Spinal cord (tissue), 10 donors: ENCODE data around the gene AHNAK. TPM values are rescaled to one million over a fixed set of nuclear protein-coding genes. Genes with fewer than 3 reads are reported as not detected.

Experiments used
- DNase-seq, 6 donors: peaks; one replicate each; pipeline versions ENCODE4 v3.0.0 to v3.0.0-alpha.2; 2013 to 2015; ENCODE audit warnings: low spot score in 6 of 6, low read depth in 4 of 6
- H3K27ac ChIP-seq: one replicate; pipeline ENCODE4 v1.5.1; 2013; ENCODE audit warnings: low read depth, low read length, control low read depth
- H3K27me3 ChIP-seq: one replicate; pipeline ENCODE4 v1.6.1; 2013; ENCODE audit warnings: low read length; ENCODE audit not compliant: control insufficient read depth, insufficient read depth
- H3K36me3 ChIP-seq: one replicate; pipeline ENCODE4 v1.6.1; 2013; ENCODE audit warnings: low read length; ENCODE audit not compliant: control insufficient read depth, insufficient read depth
- H3K4me1 ChIP-seq: one replicate; pipeline ENCODE4 v1.6.1; 2013; ENCODE audit warnings: low read length; ENCODE audit not compliant: control insufficient read depth, insufficient read depth
- H3K4me3 ChIP-seq: one replicate; pipeline ENCODE4 v1.5.1; 2013; ENCODE audit warnings: low read depth, low read length, control low read depth
- H3K9me3 ChIP-seq: one replicate; pipeline ENCODE4 v1.6.1; 2013; ENCODE audit warnings: low read length; ENCODE audit not compliant: control insufficient read depth, insufficient read depth
- WGBS: methylation state at CpG from one replicate; pipeline ENCODE4 v1.1.5; 2013; ENCODE audit warnings: missing lambda C conversion rate; ENCODE audit not compliant: insufficient coverage; 5-methylcytosine and 5-hydroxymethylcytosine counted together
- polyA plus RNA-seq, 2 donors: library from polyadenylated mRNA; unstranded; fragments of 120-200 nt; gene quantifications; one replicate each; pipeline ENCODE4 v1.2.1, GENCODE V29; 2013; ENCODE audit not compliant: insufficient read length in 2 of 2
- total RNA-seq, 2 donors: library from RNA; depleted of rRNA in 1 of 2; stranded (reverse); fragments of 120-200 nt in 1 of 2; fragments of >200 nt in 1 of 2; gene quantifications; one replicate each; pipeline versions ENCODE4 v1.2.3 to v1.2.4, GENCODE V29; 2013 to 2014
- donor health status: healthy.

Gene AHNAK
- total and polyA plus RNA-seq, 4 donors = 60.2 to 463 (median 165) TPM

DNA sequence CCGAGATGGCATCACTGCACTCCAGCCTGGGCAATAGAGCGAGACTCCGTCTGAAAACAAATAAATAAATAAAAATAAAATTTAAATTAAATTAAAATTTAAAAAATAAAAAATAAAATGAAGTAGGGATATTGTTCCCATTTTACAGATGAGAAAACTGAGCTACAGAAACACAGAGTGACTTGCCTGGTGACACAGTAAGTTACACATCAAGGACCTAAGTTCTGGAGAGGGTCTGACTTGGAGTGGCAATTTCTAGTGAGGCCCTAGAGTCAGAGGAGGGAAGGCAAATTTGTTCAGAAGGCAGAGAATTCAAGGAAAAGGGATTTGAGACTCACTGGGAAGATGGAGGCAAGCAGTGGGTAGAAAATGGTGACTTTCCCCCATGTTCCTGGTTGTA, 125.7 kb downstream of the AHNAK start:
- Histone ChIP-seq H3K36me3 (no peaks in the 10 kb centered on the region), H3K9me3 (no peaks in the 10 kb centered on the region), H3K4me1 (peaks cover 24% of the 10 kb centered on the region), H3K27ac (no peak overlapping the region), H3K4me3 (no peak overlapping the region), H3K27me3 (no peaks in the 10 kb centered on the region)
- no CpG with 5 or more reads among the region's 3 CpGs for WGBS
- no peak for DNase-seq

DNA sequence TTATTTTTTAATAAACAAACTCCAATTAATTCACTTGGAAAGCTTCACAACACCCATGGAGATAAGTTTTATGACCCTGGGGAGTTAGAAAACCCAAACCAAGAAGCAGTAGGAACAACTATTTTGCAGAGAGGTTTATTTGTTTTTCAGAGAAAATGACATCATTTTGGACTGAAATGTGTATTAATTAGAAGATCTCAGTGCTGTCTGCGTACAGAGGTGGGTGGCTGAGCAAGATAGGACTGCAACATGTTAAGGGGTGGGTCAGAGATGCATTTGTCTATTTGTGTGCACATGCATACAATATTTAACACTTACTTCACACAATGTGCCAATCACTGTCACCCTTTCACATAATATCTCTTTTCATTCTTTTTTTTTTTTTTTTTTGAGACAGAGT, 126.7 kb downstream of the AHNAK start:
- Histone ChIP-seq H3K9me3 (no peaks in the 10 kb centered on the region), H3K27me3 (no peaks in the 10 kb centered on the region), H3K4me1 (peaks cover 24% of the 10 kb centered on the region), H3K27ac (peak overlapping the region; percentile 68), H3K36me3 (no peaks in the 10 kb centered on the region), H3K4me3 (no peak overlapping the region)
- peak in 1 of 6 donors; percentile 58 for DNase-seq
- WGBS = no CpG with 5 or more reads among the region's 1 CpG

DNA sequence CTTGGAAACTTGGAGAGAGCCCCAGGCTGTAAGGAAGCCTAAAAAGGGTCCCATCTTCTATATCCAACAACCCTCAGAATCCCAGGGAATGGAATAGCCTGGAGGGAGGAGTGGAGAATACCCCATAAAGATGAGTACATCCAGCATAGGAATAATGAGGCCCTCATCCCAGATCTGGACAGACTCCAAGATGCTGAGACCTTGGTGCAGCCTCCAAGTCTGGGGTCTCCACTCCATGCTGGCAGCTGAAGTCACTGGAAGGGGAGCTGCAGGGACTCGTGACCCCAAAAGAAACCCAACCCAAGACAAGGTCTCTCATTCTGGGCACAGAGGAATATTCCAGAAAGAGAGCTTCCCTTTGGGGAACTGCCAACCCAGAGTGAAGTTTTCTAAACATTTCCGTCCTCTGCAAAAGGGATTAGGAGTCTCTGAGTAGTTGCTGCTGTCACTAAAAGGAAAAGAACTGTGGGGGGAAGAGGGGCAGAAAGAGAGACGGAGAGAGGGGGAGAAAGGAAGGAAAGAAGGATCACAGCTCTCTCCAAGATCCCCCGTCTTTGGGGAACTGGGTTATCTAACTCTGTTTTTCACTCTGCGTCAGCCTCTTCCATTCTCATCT, 127.2 kb downstream of the AHNAK start:
- Histone ChIP-seq H3K4me1 (peaks cover 19% of the 10 kb centered on the region), H3K4me3 (no peak overlapping the region), H3K36me3 (no peaks in the 10 kb centered on the region), H3K27me3 (no peaks in the 10 kb centered on the region), H3K9me3 (no peaks in the 10 kb centered on the region), H3K27ac (peak overlapping the region; percentile 68)
- no peak for DNase-seq
- 51% methylated on average over 3 of the region's 5 CpGs for WGBS

DNA sequence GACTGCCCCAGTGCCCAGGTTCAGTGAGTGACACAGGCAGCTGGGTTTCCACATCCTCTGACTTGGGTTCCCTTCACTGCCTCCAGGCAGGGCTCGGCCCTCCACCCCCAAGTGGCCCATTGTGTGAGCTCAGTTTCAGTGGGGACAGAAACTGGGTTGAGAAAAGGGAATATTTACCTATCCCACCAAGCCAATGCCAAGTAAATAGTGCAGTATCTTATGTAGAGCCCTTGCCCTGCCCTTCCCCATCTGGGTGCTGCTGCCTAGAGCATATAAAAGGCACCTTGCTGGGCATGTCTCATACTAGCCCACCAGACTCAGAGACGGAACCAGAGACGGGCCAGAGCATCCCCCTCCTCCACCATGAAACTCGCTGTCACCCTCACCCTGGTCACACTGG, 127.9 kb downstream of the AHNAK start, which contains the start of gene SCGB1A1:
Gene SCGB1A1 (plus strand): TSS at position 301 of the 400 bp plus-strand sequence. CDS start 63 bp downstream, at position 364.
- no peaks in the 10 kb centered on the region for H3K27me3 ChIP-seq

DNA sequence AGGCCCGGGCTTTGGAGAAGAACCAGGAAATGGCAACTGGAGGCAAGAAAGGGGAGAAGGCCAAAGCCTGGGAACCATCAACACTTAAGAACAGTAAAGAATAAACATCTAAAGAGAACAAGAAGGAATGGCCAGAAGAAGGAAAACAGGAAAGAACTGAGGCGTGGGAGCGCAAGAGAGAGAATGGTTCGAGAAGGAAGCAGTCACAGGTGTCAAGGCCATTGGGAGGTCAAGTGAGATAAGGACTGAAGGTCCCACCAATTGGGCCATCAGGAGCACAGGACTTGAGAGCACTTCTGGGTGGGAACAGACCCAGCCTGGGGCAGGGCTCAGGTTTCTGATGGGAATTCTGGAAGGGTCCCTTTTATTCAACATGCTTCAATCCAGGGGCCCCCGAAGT, 128.5 kb downstream of the AHNAK start:
- peaks cover 20% of the 10 kb centered on the region for H3K4me1 ChIP-seq
- WGBS = 89% methylated on average over 4 of the region's 5 CpGs
- H3K27ac ChIP-seq = no peak overlapping the region

More for the DNA sequence above, 127.9 kb downstream of the AHNAK start, which contains the start of gene SCGB1A1:
- peaks cover 17% of the 10 kb centered on the region for H3K4me1 ChIP-seq
- WGBS = 96% methylated on average over 3 of the region's 4 CpGs
- no peak within 1 kb of the TSS for H3K4me3 ChIP-seq
- H3K9me3 ChIP-seq = no peaks in the 10 kb centered on the region
- no peaks in the 10 kb centered on the region for H3K36me3 ChIP-seq
- H3K27ac ChIP-seq = peak within 1 kb of the TSS; percentile 68
- no peak for DNase-seq

DNA sequence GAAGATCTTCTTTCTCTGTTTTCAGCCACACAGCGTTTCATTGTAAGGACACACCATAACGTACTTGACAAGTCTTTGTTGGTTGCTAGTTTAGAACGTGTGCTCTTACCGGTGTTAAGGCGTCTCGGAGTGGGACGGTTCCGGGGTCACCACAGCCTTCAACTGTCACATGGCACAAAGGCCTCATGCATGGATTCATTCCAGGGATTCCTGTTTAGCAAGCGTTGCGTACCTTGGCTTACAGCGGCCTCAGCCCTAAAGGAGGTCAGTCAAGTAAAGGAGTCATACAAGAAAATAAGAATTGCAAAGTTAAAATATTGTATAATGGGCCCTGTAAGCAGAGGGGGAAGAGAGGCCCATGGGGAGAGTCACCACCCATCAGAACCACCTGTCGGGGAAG, 130.0 kb downstream of the AHNAK start:
- WGBS = 43% methylated on average over 6 of the region's 12 CpGs
- no peak for DNase-seq
- no peaks in the 10 kb centered on the region for H3K9me3 ChIP-seq
- H3K4me3 ChIP-seq = no peak overlapping the region
- no peaks in the 10 kb centered on the region for H3K36me3 ChIP-seq
- no peaks in the 10 kb centered on the region for H3K27me3 ChIP-seq
- no peak overlapping the region for H3K27ac ChIP-seq
- peaks cover 25% of the 10 kb centered on the region for H3K4me1 ChIP-seq

More for the DNA sequence above, 128.5 kb downstream of the AHNAK start:
- Histone ChIP-seq H3K9me3 (no peaks in the 10 kb centered on the region), H3K36me3 (no peaks in the 10 kb centered on the region), H3K27me3 (no peaks in the 10 kb centered on the region), H3K4me3 (no peak overlapping the region)
- no peak for DNase-seq

DNA sequence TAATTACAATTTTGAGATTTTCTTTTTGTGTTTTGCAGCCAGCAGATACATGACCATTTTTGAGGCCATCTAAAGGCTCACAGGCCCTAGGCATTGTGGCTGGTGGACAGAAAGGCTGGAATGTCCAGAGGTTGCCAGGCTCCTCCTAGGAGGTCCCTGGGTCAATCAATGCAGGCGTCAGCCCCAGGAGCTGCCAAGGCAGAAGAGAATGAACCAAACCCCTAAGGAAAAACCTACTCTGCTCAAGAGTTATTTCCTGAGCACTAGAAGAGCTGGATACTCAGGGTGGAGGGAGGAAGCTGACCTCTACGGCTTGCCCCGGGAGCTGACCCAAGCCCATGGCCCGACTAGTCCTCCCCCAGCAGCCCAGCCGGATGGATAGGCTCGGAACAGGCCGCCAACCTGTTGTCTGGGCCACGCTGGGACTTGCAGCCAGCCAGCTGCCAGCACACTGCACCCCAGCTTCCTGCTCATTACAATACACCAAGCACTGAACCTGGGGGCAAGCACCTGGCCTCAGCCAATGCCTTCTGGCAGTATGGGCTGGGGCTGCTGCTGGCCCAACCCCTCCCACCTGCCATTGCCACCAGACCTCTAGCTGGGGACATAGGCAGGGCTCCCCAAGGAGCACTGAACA, 133.4 kb downstream of the AHNAK start:
- H3K27me3 ChIP-seq = no peaks in the 10 kb centered on the region
- no peak overlapping the region for H3K4me3 ChIP-seq
- no peaks in the 10 kb centered on the region for H3K9me3 ChIP-seq
- WGBS = 67% methylated on average over 7 of the region's 8 CpGs
- no peak overlapping the region for H3K27ac ChIP-seq
- H3K4me1 ChIP-seq = peaks cover 23% of the 10 kb centered on the region
- no peak for DNase-seq
- H3K36me3 ChIP-seq = no peaks in the 10 kb centered on the region

DNA sequence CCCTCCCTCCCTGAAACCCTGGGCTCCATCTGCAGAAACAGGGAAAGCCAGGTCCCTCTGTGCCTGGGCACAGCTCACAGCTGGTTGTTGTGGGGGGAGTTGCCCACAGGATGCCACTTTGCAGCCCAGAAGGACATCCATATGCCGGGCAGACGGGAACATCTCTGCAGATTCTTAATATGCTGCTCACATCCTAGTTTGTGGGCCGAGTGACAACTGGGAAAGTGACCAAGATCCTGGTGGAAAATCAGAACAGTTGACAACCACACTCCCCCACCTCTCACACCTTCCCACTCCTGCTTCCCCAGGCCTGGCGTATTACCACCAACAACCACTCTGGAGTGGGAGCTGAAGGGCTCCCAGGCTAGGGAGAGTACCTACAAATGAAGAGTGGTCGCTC, 135.1 kb downstream of the AHNAK start:
- Histone ChIP-seq H3K27me3 (no peaks in the 10 kb centered on the region), H3K4me1 (peaks cover 23% of the 10 kb centered on the region), H3K27ac (peak overlapping the region; percentile 15), H3K9me3 (no peaks in the 10 kb centered on the region), H3K36me3 (no peaks in the 10 kb centered on the region), H3K4me3 (no peak overlapping the region)
- 36% methylated on average over 3 of the region's 5 CpGs for WGBS
- peak in 3 of 6 donors; percentile 48 to 91 (median 74) for DNase-seq

DNA sequence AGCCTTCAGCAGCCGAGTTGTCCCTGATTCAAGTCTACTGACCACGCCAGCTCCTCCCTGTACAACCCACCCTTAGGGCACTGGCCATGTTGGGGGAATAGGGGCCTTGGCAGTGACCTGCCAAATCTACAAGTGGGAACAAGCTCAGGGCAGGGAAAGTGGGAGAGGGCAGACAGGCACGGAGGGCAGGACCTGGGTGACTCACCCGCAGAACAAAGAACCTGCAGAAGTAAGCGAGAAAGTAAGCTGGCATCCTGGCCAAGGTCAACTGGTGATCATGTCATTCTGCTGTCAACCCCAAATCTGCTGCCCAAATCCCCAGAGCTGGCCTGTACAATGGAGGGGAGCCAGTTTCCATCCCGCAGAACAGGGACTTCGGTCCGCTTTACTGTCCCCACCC, 135.6 kb downstream of the AHNAK start:
- Histone ChIP-seq H3K27ac (no peak overlapping the region), H3K27me3 (no peaks in the 10 kb centered on the region), H3K9me3 (no peaks in the 10 kb centered on the region), H3K4me1 (peaks cover 28% of the 10 kb centered on the region), H3K4me3 (no peak overlapping the region), H3K36me3 (no peaks in the 10 kb centered on the region)
- WGBS = 65% methylated on average over 8 of the region's 8 CpGs
- DNase-seq = no peak

DNA sequence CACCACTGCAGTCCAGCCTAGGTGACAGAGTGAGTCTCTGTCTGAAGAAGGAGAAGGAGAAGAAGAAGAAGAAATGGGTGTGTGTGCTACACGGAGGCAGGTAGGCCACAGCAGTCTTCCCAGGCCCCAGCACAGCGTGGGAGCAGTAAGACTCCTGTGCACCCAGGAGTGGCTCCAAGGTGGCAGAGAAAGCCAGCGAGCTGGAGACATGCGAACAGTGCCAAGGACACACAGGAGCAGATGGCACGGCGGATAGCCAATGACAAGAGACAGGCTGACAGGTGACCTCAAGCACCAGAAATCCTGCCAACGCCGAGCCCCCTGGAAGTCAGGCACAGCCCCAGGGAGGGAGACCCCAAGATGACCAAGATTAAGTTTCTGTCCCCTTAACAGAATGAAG, 136.8 kb downstream of the AHNAK start:
- no peaks in the 10 kb centered on the region for H3K27me3 ChIP-seq
- no peaks in the 10 kb centered on the region for H3K9me3 ChIP-seq
- peaks cover 28% of the 10 kb centered on the region for H3K4me1 ChIP-seq
- no peak overlapping the region for H3K27ac ChIP-seq
- WGBS = 78% methylated on average over 6 of the region's 8 CpGs
- H3K4me3 ChIP-seq = no peak overlapping the region
- no peaks in the 10 kb centered on the region for H3K36me3 ChIP-seq
- no peak for DNase-seq
